Tibial nerve (tissue), 4 donors: Measurements from ENCODE around the gene RHEX.

Source experiments
- EP300 ChIP-seq, 2 donors: sonication (generic); formaldehyde crosslinking; IDR thresholded peaks; one replicate each; pipeline ENCODE4 v1.6.1; 2017; ENCODE audit warnings: antibody characterized with exemption in 2 of 2, mild to moderate bottlenecking in 1 of 2
- TF ChIP-seq, protein P1 (sequence below), 5 experiments: fragments of 200-600 bp in 3 of 5; fragments of 450-650 bp in 2 of 5; sonication (generic) in 3 of 5; IDR thresholded peaks; one replicate each; pipeline ENCODE4 v1.5.1; 2016 to 2019; ENCODE audit warnings: antibody characterized with exemption in 5 of 5, mild to moderate bottlenecking in 3 of 5, moderate library complexity in 2 of 5

DNA sequence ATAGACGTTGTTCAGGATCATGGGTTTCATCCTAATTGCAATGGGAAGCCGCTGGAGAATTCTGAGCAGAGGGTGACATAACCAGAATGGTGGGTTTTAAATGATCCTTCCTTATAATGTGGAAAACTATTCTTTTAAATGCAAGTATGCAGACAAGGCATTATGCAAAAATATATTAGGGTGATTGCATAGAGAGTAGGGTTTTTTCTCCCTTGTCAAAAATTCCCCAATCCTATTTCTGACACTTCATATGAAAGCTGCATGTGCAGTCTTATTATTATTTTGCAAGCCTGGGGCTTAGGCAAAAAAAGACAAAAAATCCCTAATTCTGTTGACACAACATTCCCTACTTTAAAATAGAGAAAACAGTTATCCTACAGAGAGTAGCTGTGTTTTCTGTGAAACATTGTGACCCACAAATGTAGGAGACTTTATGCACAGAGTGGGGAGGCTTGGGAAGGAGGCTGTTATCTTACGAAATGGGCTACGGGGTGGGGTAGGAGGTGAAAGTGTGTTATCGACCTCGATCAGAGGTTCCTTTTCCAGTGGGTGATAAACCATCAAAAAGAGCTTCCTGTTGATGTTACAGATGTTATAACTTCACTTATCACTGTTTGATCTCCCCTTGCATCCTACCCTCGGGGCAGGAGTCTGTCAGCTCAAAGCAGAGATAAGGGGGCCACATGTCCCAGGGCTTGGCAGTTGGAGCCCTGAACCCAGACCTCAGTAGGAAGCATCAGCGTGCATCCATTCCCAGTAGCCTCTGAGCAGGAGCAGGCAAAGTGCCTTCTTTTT, 27.2 kb downstream of the RHEX start:
- TF ChIP-seq EP300 (IDR thresholded peaks at IDR 0.05): no peak
- TF ChIP-seq, protein P1, sequence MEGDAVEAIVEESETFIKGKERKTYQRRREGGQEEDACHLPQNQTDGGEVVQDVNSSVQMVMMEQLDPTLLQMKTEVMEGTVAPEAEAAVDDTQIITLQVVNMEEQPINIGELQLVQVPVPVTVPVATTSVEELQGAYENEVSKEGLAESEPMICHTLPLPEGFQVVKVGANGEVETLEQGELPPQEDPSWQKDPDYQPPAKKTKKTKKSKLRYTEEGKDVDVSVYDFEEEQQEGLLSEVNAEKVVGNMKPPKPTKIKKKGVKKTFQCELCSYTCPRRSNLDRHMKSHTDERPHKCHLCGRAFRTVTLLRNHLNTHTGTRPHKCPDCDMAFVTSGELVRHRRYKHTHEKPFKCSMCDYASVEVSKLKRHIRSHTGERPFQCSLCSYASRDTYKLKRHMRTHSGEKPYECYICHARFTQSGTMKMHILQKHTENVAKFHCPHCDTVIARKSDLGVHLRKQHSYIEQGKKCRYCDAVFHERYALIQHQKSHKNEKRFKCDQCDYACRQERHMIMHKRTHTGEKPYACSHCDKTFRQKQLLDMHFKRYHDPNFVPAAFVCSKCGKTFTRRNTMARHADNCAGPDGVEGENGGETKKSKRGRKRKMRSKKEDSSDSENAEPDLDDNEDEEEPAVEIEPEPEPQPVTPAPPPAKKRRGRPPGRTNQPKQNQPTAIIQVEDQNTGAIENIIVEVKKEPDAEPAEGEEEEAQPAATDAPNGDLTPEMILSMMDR (IDR thresholded peaks at IDR 0.05): no peak
